ENCODE data around the gene TM9SF3. TPM values are rescaled to one million over a fixed set of nuclear protein-coding genes. Genes with fewer than 3 reads are reported as not detected.

Gene TM9SF3
- total and polyA plus RNA-seq, 2 experiments from 2014 or later: 141 to 186 TPM

DNA sequence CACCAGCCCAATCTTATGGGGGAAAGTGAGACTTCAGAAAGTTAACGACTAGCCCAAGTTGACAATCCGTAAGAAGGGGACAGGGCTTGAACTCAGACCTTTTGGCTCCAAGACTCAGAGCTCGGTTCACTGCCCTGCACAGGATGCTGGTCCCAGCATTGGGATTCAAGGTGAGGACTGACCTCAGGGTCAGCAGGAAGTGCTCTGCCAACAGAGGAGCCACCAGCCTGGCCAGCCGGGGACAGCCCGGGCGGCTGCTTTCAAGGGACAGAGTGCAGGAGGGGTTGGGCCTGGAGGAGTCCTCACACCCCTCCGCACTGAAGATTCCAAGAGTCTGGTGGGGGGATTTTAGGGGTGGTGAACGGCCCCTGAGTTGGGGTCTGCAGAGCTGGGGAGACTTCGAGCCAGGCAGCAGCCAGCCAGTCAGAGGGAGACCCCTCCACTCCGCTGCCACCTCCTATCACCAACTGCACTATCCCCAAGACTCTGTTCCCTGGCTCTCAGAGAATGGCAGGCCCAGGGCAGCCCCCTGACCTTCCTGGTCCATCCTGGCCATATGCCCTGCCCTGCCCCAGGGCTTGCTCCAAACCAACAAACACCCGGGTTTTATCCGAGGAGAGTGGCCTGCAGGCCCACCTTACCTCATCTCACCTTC, 92.8 kb downstream of the TM9SF3 start:
- no peaks in the 10 kb centered on the region for H4K20me1 ChIP-seq (ENCODE audit: insufficient read depth, poor library complexity, severe bottlenecking)
- H3K4me2 ChIP-seq: no peak overlapping the region
- TF ChIP-seq EZH2phosphoT487 (IDR thresholded peaks at IDR 0.05; ENCODE audit: low read depth, severe bottlenecking, unreplicated experiment): no peak
- no peak for TF ChIP-seq EZH2 (IDR thresholded peaks at IDR 0.05; ENCODE audit: borderline replicate concordance)
- TF ChIP-seq, protein P1, sequence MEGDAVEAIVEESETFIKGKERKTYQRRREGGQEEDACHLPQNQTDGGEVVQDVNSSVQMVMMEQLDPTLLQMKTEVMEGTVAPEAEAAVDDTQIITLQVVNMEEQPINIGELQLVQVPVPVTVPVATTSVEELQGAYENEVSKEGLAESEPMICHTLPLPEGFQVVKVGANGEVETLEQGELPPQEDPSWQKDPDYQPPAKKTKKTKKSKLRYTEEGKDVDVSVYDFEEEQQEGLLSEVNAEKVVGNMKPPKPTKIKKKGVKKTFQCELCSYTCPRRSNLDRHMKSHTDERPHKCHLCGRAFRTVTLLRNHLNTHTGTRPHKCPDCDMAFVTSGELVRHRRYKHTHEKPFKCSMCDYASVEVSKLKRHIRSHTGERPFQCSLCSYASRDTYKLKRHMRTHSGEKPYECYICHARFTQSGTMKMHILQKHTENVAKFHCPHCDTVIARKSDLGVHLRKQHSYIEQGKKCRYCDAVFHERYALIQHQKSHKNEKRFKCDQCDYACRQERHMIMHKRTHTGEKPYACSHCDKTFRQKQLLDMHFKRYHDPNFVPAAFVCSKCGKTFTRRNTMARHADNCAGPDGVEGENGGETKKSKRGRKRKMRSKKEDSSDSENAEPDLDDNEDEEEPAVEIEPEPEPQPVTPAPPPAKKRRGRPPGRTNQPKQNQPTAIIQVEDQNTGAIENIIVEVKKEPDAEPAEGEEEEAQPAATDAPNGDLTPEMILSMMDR (IDR thresholded peaks at IDR 0.05; ENCODE audit: poor library complexity): no peak
- no peaks in the 10 kb centered on the region for H3K27me3 ChIP-seq
- H3K36me3 ChIP-seq (replicated peaks; ENCODE audit: insufficient read depth, low read depth): no peaks in the 10 kb centered on the region
- H3K9me3 ChIP-seq (ENCODE audit: low read depth): no peaks in the 10 kb centered on the region
- no peak overlapping the region for H2AFZ ChIP-seq
- WGBS (ENCODE audit: low lambda C conversion rate, missing lambda C conversion rate): 92% methylated on average over 12 of the region's 12 CpGs
- no peak overlapping the region for H3K27ac ChIP-seq
- H3K4me1 ChIP-seq (ENCODE audit: insufficient read depth): no peaks in the 10 kb centered on the region
- no peaks in the 10 kb centered on the region for H3K9me2 ChIP-seq (replicated peaks; ENCODE audit: insufficient read depth)
- DNase-seq (ENCODE audit: low spot score): no peak
- H3K79me2 ChIP-seq: no peaks in the 10 kb centered on the region
- H3K4me3 ChIP-seq: no peak overlapping the region

DNA sequence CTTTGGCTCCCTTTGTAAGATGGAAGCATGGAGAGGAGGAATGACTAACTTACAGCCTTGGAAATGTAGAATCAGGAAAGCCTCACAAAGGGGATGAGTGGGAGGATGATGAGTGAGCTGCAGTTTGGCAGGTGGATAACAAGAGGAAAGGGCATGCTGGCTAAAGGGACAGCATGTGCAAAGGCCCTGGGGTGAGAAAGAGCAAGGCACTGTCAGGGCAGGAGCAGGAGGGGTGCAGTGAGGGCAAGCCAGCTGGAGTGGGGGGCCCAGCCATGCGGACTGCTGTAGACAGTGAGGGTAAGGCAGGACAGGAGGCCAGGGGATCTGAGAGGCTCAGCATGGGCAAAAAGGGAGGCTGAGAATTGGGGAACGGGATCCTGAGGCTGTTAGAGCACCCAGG, 93.6 kb downstream of the TM9SF3 start:
- TF ChIP-seq, protein P1 (IDR thresholded peaks at IDR 0.05; ENCODE audit: poor library complexity): no peak
- TF ChIP-seq EZH2 (IDR thresholded peaks at IDR 0.05; ENCODE audit: borderline replicate concordance) (no peak), EZH2phosphoT487 (IDR thresholded peaks at IDR 0.05; ENCODE audit: low read depth, severe bottlenecking, unreplicated experiment) (no peak)
- WGBS (ENCODE audit: low lambda C conversion rate, missing lambda C conversion rate): 78% methylated on average over 2 of the region's 2 CpGs
- H4K20me1 ChIP-seq (ENCODE audit: insufficient read depth, poor library complexity, severe bottlenecking): no peaks in the 10 kb centered on the region
- DNase-seq (ENCODE audit: low spot score): no peak
- H3K27ac ChIP-seq: no peak overlapping the region
- no peaks in the 10 kb centered on the region for H3K36me3 ChIP-seq (replicated peaks; ENCODE audit: insufficient read depth, low read depth)
- H3K4me1 ChIP-seq (ENCODE audit: insufficient read depth): no peaks in the 10 kb centered on the region
- H2AFZ ChIP-seq: no peak overlapping the region
- H3K79me2 ChIP-seq: no peaks in the 10 kb centered on the region
- no peaks in the 10 kb centered on the region for H3K9me2 ChIP-seq (replicated peaks; ENCODE audit: insufficient read depth)
- no peaks in the 10 kb centered on the region for H3K27me3 ChIP-seq
- H3K4me2 ChIP-seq: no peak overlapping the region
- H3K9me3 ChIP-seq (ENCODE audit: low read depth): no peaks in the 10 kb centered on the region
- H3K4me3 ChIP-seq: no peak overlapping the region

DNA sequence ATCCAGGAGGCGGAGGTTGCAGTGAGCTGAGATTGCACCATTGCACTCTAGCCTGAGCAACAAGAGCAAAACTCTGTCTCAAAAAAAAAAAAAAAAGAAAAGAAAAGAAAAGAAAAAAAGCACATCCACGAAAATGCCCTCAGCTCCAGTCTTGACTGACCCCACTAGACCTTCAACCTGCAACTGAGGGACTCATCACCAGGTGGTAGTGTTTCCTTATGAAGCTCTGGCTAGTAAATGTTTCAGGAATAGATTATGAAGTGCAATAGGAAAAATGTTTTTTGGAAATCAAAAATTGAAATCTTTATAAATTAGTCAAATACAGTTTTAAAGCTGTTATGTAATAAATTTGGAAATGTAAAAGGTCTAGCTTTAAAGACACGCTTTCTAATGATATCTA, 95.5 kb downstream of the TM9SF3 start:
- H3K9me3 ChIP-seq (ENCODE audit: low read depth): no peaks in the 10 kb centered on the region
- H3K27me3 ChIP-seq: peaks cover 3% of the 10 kb centered on the region
- H3K27ac ChIP-seq: no peak overlapping the region
- H3K4me1 ChIP-seq (ENCODE audit: insufficient read depth): no peaks in the 10 kb centered on the region
- H3K4me2 ChIP-seq: no peak overlapping the region
- DNase-seq (ENCODE audit: low spot score): no peak
- 76% methylated on average over 3 of the region's 3 CpGs for WGBS (ENCODE audit: low lambda C conversion rate, missing lambda C conversion rate)
- H3K79me2 ChIP-seq: no peaks in the 10 kb centered on the region
- no peak overlapping the region for H2AFZ ChIP-seq
- H4K20me1 ChIP-seq (ENCODE audit: insufficient read depth, poor library complexity, severe bottlenecking): no peaks in the 10 kb centered on the region
- TF ChIP-seq EZH2 (IDR thresholded peaks at IDR 0.05; ENCODE audit: borderline replicate concordance): no peak
- TF ChIP-seq, protein P1 (IDR thresholded peaks at IDR 0.05; ENCODE audit: poor library complexity): peak; percentile 36
- no peaks in the 10 kb centered on the region for H3K36me3 ChIP-seq (replicated peaks; ENCODE audit: insufficient read depth, low read depth)
- H3K9me2 ChIP-seq (replicated peaks; ENCODE audit: insufficient read depth): no peaks in the 10 kb centered on the region
- H3K4me3 ChIP-seq: no peak overlapping the region
